Breast epithelium (tissue), 3 donors: ENCODE data around the gene SCN7A.

Experiments used
- CTCF ChIP-seq, 3 donors: fragments of 450-650 bp; IDR thresholded peaks; one replicate each; pipeline ENCODE4 v1.5.1; 2016 to 2017; ENCODE audit warnings: antibody characterized with exemption in 3 of 3, mild to moderate bottlenecking in 3 of 3, moderate library complexity in 3 of 3
- POLR2A ChIP-seq: fragments of 450-650 bp; IDR thresholded peaks from one replicate; pipeline ENCODE4 v1.6.1; 2016; ENCODE audit warnings: antibody characterized with exemption, mild to moderate bottlenecking, moderate library complexity
- POLR2AphosphoS5 ChIP-seq, 3 donors: sonication (generic); formaldehyde crosslinking; IDR thresholded peaks; one replicate each; pipeline ENCODE4 v1.6.1; 2017; ENCODE audit warnings: antibody characterized with exemption in 3 of 3

GRCh38 chr2:166380615-166381014 lies 113.4 kb downstream of the SCN7A start:
- TF ChIP-seq CTCF (IDR thresholded peaks at IDR 0.05): no peak
- TF ChIP-seq POLR2A: no peak
- no peak for TF ChIP-seq POLR2AphosphoS5 (IDR thresholded peaks at IDR 0.05)
